ENCODE results near the gene ZNF583. TPM values are rescaled to one million over a fixed set of nuclear protein-coding genes. Genes with fewer than 3 reads are reported as not detected.

The ZNF583 gene
- total RNA-seq, 1 donor from 2014 or later, result 3.4 TPM

DNA sequence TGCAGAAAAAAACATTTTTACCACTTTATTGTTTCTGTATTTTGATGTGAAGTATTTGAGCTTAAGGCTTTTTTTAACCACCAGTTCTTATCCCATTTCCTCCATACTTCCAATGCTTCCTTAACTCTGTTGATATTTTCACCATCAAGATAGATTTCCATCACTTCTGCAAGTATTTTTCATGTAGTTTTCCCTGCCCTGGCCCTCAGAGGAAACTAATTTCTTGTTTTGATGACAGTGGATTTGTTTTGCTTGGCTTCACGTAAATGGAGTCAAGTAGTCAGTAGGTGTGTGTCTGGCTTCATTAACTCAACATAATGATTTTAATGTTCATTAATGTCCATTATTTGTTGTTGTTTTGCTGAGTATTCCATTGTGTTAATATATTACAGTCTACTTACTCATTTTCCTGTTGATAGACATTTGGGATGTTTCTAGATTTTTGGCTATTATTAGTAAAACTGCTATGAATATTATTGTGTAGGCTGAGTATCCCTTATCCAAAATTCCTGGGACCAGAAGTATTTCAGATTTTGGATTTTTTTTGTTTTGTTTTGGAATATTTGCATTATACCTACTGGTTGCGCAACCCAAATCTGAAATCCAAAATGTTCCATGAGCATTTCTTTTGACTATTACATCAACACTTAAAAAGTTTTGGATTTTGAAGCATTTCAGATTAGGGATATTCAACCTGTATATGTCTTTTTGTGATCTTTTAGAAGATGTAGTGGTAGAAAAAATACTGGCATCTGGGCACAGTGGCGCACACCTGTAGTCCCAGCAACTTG lies 34.1 kb upstream of the ZNF583 start:
- peaks cover 10% of the 10 kb centered on the region for H3K36me3 ChIP-seq (ENCODE audit: control insufficient read depth, insufficient read depth, low read length)
- TF ChIP-seq, protein P1, sequence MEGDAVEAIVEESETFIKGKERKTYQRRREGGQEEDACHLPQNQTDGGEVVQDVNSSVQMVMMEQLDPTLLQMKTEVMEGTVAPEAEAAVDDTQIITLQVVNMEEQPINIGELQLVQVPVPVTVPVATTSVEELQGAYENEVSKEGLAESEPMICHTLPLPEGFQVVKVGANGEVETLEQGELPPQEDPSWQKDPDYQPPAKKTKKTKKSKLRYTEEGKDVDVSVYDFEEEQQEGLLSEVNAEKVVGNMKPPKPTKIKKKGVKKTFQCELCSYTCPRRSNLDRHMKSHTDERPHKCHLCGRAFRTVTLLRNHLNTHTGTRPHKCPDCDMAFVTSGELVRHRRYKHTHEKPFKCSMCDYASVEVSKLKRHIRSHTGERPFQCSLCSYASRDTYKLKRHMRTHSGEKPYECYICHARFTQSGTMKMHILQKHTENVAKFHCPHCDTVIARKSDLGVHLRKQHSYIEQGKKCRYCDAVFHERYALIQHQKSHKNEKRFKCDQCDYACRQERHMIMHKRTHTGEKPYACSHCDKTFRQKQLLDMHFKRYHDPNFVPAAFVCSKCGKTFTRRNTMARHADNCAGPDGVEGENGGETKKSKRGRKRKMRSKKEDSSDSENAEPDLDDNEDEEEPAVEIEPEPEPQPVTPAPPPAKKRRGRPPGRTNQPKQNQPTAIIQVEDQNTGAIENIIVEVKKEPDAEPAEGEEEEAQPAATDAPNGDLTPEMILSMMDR (IDR thresholded peaks at IDR 0.05; ENCODE audit: insufficient read depth, low read length, severe bottlenecking), result no peak
- no peak for FAIRE-seq

DNA sequence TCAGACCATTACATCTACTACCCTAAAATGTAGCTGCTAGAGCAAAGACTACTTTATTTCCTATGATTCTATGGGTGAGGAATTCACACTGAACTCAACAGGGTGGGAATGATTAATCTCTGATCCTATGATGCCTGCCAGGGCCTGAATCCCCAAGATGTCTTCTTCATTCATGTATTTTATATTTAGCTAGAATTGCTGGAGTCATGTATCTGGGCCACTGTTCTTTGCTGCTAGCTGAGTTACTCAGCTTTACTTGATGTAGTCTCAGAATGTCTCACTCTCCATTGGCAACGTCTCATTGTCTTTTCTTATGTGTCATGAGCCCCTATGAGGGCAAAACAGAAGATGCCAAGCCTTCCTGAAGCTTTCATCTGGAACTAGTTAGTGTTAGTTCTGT lies 31.9 kb upstream of the ZNF583 start:
- H3K4me3 ChIP-seq (ENCODE audit: low read depth, low read length), result no peak overlapping the region
- no peak for FAIRE-seq
- H3K36me3 ChIP-seq (ENCODE audit: control insufficient read depth, insufficient read depth, low read length), result peaks cover 15% of the 10 kb centered on the region
- H3K27me3 ChIP-seq (ENCODE audit: control insufficient read depth, insufficient read depth, low read length), result no peaks in the 10 kb centered on the region
- DNase-seq (ENCODE audit: low read depth), result peak; percentile 42
- TF ChIP-seq, protein P1 (IDR thresholded peaks at IDR 0.05; ENCODE audit: insufficient read depth, low read length, severe bottlenecking), result no peak

More for the DNA sequence above, 34.1 kb upstream of the ZNF583 start:
- Histone ChIP-seq H3K27me3 (ENCODE audit: control insufficient read depth, insufficient read depth, low read length) (no peaks in the 10 kb centered on the region), H3K4me3 (ENCODE audit: low read depth, low read length) (no peak overlapping the region)
- no peak for DNase-seq (ENCODE audit: low read depth)

DNA sequence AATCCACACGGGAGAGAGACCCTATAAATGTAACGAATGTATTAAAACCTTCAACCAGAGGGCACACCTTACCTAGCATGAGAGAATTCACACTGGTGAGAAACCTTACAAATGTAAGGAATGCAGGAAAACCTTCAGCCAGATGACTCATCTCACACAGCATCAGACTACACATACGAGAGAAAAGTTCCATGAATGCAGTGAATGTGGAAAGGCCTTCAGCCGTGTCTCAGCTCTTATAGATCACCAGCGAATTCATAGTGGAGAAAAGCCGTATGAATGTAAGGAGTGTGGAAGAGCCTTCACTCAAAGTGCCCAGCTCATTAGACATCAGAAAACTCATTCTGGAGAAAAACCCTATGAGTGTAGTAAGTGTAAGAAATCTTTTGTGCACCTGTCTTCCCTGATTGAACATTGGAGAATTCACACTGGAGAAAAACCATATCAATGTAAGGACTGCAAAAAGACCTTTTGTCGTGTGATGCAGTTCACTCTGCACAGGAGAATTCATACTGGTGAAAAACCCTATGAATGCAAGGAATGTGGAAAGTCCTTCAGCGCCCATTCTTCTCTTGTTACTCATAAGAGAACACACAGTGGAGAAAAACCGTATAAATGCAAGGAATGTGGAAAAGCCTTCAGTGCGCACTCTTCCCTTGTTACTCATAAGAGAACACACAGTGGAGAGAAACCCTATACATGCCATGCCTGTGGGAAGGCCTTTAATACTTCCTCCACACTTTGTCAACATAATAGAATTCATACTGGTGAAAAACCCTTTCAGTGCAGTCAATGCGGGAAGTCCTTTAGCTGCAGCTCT lies 26.8 kb upstream of the ZNF583 start:
- H3K36me3 ChIP-seq (ENCODE audit: control insufficient read depth, insufficient read depth, low read length), result peaks cover 15% of the 10 kb centered on the region
- TF ChIP-seq, protein P1 (IDR thresholded peaks at IDR 0.05; ENCODE audit: insufficient read depth, low read length, severe bottlenecking), result no peak
- no peaks in the 10 kb centered on the region for H3K27me3 ChIP-seq (ENCODE audit: control insufficient read depth, insufficient read depth, low read length)
- no peak for DNase-seq (ENCODE audit: low read depth)
- FAIRE-seq, result peak; percentile 72
- H3K4me3 ChIP-seq (ENCODE audit: low read depth, low read length), result no peak overlapping the region

DNA sequence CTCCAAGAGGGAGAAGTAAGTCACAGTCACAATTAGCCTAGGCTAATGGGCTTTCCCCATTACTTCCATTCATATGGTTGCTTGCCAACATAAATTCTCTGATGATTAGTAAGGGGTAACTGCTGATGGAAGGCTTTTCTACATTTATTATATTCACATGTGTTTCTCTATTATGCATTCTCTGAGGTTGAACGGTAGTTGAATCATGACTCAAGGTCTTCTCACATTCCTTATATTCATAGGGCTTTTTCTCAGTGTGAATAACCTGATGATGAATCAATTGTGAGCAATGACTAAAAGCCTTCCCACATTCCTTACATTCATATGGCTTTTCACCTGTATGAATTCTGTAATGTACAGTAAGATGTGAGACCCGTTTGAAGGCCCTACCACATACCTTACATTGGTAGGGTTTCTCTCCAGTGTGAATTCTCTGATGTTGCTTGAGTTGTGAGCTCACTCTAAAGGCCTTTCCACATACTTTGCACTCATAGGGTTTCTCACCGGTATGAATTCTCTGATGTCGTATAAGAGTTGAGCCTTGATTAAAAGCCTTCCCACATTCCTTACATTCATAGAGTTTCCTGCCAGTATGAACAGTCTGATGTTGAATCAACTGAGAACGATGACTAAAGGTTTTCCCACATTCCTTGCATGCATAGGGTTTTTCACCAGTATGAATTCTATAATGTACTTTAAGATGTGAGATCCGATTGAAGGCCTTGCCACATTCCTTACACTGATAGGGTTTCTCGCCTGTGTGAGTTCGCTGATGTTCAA lies 20.1 kb upstream of the ZNF583 start:
- H3K27me3 ChIP-seq (ENCODE audit: control insufficient read depth, insufficient read depth, low read length), result no peaks in the 10 kb centered on the region
- TF ChIP-seq, protein P1 (IDR thresholded peaks at IDR 0.05; ENCODE audit: insufficient read depth, low read length, severe bottlenecking), result no peak
- no peak overlapping the region for H3K4me3 ChIP-seq (ENCODE audit: low read depth, low read length)
- DNase-seq (ENCODE audit: low read depth) (peak; percentile 92), FAIRE-seq (no peak)
- no peaks in the 10 kb centered on the region for H3K36me3 ChIP-seq (ENCODE audit: control insufficient read depth, insufficient read depth, low read length)

DNA sequence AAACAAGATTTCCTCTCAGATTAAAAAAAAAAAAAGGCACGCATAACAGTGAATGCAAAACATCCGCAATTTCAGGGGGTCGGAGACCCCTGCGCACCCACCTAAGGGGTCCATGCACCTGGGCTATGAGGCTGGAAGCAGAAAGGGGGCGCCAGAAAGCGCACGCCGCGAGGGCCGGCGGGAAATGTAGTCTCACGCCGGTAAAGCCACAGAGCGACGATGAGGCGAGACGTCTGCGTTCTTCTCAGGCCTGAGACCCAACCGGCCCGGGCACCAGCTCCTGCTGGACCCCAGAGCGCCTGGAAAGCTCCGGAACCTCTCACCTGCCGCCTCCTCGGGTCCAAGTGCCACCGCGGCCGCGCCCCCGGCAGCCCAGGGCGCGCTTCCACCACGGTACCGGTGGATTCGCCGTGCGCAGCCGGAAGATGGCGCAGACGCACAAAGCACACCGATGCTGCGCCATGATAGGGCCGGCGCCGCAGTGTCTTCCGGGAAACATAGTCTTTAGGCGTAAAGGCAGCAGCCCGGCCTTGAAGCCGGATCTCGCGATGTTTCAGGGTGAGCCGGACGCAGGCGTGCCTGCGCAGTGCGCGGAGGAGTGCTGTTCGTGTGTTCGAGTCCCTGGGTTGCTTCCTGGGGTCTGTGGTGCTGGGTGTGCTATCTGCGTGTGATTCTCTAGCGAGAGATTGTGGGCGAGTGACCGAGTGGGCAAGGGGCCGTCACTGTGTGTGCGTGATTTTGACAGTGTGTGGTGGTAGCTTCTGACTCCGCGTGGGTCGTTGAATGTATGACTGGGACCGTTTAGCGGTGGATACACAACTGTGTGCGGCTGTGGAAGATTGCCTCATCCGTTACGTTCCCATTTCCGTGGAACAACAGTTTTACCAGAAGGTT lies 10.8 kb upstream of the ZNF583 start, which contains the start of gene ZNF582:
ZNF582 (minus strand) TSS at position 416 of the 894 bp plus-strand sequence. CDS start 1,782 bp downstream, outside the sequence.
- peak; percentile 86 for DNase-seq (ENCODE audit: low read depth)
- Histone ChIP-seq H3K27me3 (ENCODE audit: control insufficient read depth, insufficient read depth, low read length) (no peaks in the 10 kb centered on the region), H3K4me3 (ENCODE audit: low read depth, low read length) (peak within 1 kb of the TSS; percentile 79), H3K36me3 (ENCODE audit: control insufficient read depth, insufficient read depth, low read length) (no peaks in the 10 kb centered on the region)
- FAIRE-seq, result peak; percentile 80
- TF ChIP-seq, protein P1 (IDR thresholded peaks at IDR 0.05; ENCODE audit: insufficient read depth, low read length, severe bottlenecking), result peak; percentile 66
